Pericardium fibroblast (primary cell): ENCODE measurements around the gene ZC3H12C. TPM values are rescaled to one million over a fixed set of nuclear protein-coding genes. Genes with fewer than 3 reads are reported as not detected.

Experiments used
- total RNA-seq: library from RNA; depleted of rRNA; stranded (reverse); fragments of >200 nt; gene quantifications from 2 replicates; pipeline ENCODE4 v1.2.3, GENCODE V29; 2015

The ZC3H12C gene
- 4.7 and 6.6 TPM in 2 replicates for total RNA-seq

DNA sequence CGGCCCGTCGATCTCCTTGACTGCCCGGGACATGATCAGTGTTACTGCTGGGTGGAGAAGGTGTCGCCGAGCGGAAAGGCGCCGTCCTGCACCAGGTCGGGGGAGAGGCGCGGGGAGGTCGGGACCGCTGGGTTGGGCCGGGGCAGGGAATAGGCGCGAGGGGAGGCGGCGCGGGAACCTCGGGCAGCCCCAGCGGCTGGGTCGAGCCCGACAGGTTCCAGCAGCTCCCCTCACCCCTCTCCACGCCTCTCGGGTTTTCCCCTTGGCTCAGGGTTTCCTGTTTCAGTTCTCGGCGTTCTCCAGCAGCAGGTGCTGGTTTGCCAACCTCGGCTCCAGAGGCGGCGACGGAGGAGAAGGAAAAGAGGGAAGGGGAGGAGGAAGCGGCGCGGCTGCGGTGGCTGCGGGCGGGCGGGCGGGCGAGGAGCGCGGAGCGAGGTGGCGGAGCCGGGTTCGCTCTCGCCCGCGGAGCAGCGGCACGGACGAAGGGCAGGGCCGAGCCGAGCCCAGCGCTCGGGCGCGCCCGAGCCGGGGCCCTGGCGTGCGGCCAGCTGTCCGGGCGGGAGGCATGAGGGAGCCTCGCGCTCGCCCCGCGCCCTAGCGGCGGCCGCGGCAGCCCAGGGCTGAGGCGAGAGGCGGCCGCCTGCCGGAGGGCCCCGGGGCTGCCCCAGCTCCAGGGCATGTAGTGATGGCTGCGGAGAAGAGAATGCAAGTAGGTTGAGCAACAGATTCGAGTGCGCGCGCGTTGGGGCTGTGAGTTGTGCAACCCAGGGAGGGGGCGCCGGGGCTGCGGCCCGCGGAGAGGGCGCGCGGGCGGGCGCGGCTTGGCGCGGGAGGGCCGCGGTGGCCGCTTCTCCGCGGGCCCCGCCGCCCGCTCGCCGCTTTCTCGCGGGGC is at the start of gene ZC3H12C:
Gene ZC3H12C (plus strand): TSS at position 878 of the 892 bp plus-strand sequence. CDS start 20 bp downstream, outside the sequence.

Other genes starting within 250 kb of the ZC3H12C start
- 48.0 and 51.3 TPM in 2 replicates for gene RDX, start 203.2 kb downstream of the ZC3H12C start, total RNA-seq